ENCODE data around the gene NOL4L.

The NOL4L gene

DNA sequence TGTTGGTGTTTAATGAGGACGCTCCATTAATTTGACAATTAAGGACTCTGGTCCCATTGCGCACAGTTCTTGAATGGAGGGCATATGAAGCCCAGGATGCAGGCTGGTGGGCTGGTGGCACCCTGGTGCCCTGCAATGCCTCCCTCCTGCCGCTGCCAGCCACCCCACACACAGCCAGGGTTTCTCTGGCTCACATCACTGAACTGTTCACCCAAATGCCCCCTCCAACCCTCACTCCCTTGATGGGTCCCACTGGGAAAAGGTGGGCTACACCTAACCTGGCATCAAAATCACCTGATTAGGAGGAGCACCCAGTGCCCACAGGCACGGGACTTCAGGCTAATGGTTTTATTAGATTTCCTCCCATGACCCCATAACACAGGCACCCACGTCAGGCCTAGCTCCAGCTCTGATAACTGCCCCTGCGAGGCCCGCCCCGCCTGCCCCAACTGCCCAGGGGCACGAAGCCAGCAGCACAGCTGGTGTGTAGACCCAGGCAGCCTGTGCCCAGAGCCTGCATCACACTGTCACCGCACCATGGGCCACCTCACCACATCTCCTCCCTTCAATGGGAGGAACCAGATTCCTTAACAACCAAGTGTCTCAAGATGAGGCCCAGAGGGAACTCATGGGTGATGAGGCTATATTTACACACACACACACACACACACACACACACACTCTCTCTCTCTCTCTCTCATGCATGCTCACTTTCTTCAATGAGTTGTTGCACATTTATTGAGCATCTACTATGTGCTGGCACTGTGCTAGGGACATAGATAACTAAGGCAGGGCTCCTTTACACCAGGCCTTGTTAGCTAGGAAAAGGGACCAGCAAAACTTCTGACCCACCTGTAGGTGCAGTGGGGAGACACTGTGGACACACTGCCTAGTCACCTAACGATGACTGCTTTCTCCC is 107.3 kb downstream of the NOL4L start:
- Histone ChIP-seq H3K9ac (ENCODE audit: low read length) (no peak overlapping the region), H4K8ac (ENCODE audit: low read depth, low read length) (no peak overlapping the region), H3K4me2 (ENCODE audit: low read length) (no peak overlapping the region), H3K4ac (ENCODE audit: low read depth, low read length) (peak overlapping the region; percentile 81), H2BK5ac (ENCODE audit: low read depth, low read length, poor library complexity) (no peak overlapping the region), H3K4me1 (ENCODE audit: control insufficient read depth in 1 of 2, insufficient read depth in 2 of 2, low read length in 2 of 2) (peaks cover 50 to 54% of the 10 kb centered on the region in 2 experiments), H3K23ac (ENCODE audit: low read length) (no peak overlapping the region), H2BK12ac (ENCODE audit: low read length) (no peak overlapping the region), H3K14ac (ENCODE audit: low read length) (no peak overlapping the region), H3K79me2 (ENCODE audit: control insufficient read depth, insufficient read depth, low read length, poor library complexity) (peaks cover 59% of the 10 kb centered on the region), H3K27ac (ENCODE audit: low read depth, low read length) (no peak overlapping the region), H3K27me3 (ENCODE audit: insufficient read depth, low read length) (no peaks in the 10 kb centered on the region), H2AFZ (ENCODE audit: insufficient read depth, low read length, poor library complexity) (no peak overlapping the region), H3K4me3 (ENCODE audit: low read depth, low read length) (no peak overlapping the region), H2AK5ac (ENCODE audit: low read length) (no peak overlapping the region), H3K18ac (ENCODE audit: low read length) (no peak overlapping the region), H2BK120ac (ENCODE audit: insufficient read depth, low read length, poor library complexity) (no peak overlapping the region), H3K79me1 (ENCODE audit: low read length) (peaks cover 26% of the 10 kb centered on the region), H4K91ac (ENCODE audit: low read depth, low read length) (no peak overlapping the region), H4K12ac (ENCODE audit: low read depth, low read length) (no peak overlapping the region), H3K36me3 (ENCODE audit: control insufficient read depth in 1 of 2, insufficient read depth in 2 of 2, low read length in 2 of 2) (peaks cover 33 to 36% of the 10 kb centered on the region in 2 experiments), H3K9me3 (ENCODE audit: insufficient read depth, low read depth, low read length) (peaks cover 7% of the 10 kb centered on the region)
- no peak for DNase-seq
- no CpG with 5 or more reads among the region's 11 CpGs for WGBS (ENCODE audit: extremely low coverage, insufficient coverage, insufficient read length)

DNA sequence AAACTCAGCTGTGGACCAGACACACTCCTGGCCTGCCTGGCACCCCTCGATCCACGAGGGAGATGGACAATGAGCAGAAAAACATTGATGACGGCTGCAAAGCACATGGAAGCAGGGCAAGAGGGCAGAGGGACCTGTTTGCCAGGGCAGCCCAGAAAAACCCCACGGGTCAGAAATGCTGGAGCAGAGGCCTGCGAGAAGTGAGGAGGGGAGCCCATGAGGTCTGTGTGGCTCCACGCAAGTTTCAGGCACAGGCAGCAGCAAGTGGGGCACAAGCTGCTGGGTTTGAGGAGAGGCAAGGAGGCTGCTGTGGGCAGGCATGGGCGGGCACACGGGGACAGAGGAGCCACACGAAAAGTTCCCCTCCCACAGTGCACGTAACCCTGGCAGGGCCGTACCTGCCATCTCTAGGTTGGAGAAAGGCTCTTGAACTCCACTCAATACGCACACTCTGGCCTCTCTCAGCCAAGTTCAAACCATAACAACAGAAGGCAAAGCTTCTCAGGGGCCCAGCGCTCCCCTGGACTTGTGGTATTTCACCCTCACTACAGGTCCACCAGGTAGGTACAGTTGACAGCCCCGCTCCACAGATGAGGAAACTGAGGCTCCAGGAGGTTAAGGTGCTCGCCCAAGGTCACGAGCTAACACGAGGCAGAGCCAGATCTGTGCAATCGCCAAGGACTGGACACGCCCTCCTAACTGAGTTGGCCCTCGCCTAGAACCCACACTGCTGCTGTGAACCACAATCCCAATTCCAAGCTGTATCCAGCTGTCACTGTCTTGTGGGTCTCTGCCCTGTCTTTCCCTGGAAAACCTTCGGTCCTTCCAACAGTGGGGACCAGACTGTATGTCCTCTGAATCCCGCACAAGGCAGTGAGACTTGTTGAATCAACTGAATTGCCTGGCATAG is 108.2 kb downstream of the NOL4L start:
- H3K36me3 ChIP-seq (ENCODE audit: control insufficient read depth in 1 of 2, insufficient read depth in 2 of 2, low read length in 2 of 2) = peaks cover 42 to 45% of the 10 kb centered on the region in 2 experiments
- no peak overlapping the region for H3K4me3 ChIP-seq (ENCODE audit: low read depth, low read length)
- H2BK5ac ChIP-seq (ENCODE audit: low read depth, low read length, poor library complexity) = no peak overlapping the region
- H3K4me1 ChIP-seq (ENCODE audit: control insufficient read depth in 1 of 2, insufficient read depth in 2 of 2, low read length in 2 of 2) = peaks cover 50 to 54% of the 10 kb centered on the region in 2 experiments
- no peak overlapping the region for H3K23ac ChIP-seq (ENCODE audit: low read length)
- H3K79me2 ChIP-seq (ENCODE audit: control insufficient read depth, insufficient read depth, low read length, poor library complexity) = peaks cover 53% of the 10 kb centered on the region
- no CpG with 5 or more reads among the region's 22 CpGs for WGBS (ENCODE audit: extremely low coverage, insufficient coverage, insufficient read length)
- H2BK12ac ChIP-seq (ENCODE audit: low read length) = no peak overlapping the region
- H3K27me3 ChIP-seq (ENCODE audit: insufficient read depth, low read length) = no peaks in the 10 kb centered on the region
- peaks cover 7% of the 10 kb centered on the region for H3K9me3 ChIP-seq (ENCODE audit: insufficient read depth, low read depth, low read length)
- no peak overlapping the region for H3K27ac ChIP-seq (ENCODE audit: low read depth, low read length)
- no peak overlapping the region for H4K12ac ChIP-seq (ENCODE audit: low read depth, low read length)
- no peak overlapping the region for H2AFZ ChIP-seq (ENCODE audit: insufficient read depth, low read length, poor library complexity)
- no peak overlapping the region for H3K18ac ChIP-seq (ENCODE audit: low read length)
- H4K8ac ChIP-seq (ENCODE audit: low read depth, low read length) = no peak overlapping the region
- H2AK5ac ChIP-seq (ENCODE audit: low read length) = peak overlapping the region; percentile 25
- H3K79me1 ChIP-seq (ENCODE audit: low read length) = peaks cover 19% of the 10 kb centered on the region
- H4K91ac ChIP-seq (ENCODE audit: low read depth, low read length) = no peak overlapping the region
- peak overlapping the region; percentile 61 for H3K4ac ChIP-seq (ENCODE audit: low read depth, low read length)
- H3K4me2 ChIP-seq (ENCODE audit: low read length) = no peak overlapping the region
- H3K14ac ChIP-seq (ENCODE audit: low read length) = no peak overlapping the region
- no peak overlapping the region for H2BK120ac ChIP-seq (ENCODE audit: insufficient read depth, low read length, poor library complexity)
- DNase-seq = no peak
- H3K9ac ChIP-seq (ENCODE audit: low read length) = peak overlapping the region; percentile 8

DNA sequence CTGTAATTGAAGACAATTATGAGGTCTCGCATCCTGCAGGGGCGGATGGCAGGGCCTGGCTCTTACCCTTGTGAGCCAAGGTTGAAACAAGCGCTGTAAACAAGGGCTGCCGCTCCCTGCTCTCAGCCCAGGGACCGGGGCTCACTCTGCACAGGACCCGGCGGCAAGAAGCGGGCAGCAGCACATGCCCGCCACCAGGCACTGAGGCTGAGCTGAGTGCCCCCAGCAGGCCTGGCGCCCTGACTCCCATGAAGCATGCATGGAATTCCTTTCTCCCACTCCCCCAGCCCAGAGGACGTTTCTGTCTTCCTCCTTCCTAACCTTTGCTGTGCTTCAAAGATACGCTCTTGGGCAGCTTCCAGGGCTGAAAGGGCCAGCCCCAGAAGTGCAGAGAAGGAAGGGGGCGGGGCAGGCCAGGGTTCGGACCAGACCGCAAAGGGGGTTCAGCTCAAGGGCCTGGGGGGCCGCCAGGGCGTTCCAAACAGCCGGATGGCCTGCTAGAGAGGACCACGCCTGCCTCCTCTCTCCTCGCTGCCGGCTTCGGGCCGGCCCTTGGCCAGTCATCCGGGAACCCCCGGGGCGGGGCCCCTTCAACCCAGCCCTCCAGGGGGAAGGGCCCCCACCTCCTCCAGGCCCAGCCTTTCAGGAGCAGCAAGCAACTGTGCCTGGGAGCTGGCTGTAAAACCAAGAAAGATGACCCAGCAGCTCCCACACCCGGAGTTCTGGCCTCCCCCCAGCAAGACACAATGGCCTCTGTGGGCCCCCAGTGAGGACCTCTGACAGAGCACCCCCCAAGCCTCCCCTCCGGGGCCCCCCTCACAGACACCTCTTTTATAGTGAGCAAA is 109.9 kb downstream of the NOL4L start:
- no peaks in the 10 kb centered on the region for H3K27me3 ChIP-seq (ENCODE audit: insufficient read depth, low read length)
- peak overlapping the region; percentile 36 for H2BK5ac ChIP-seq (ENCODE audit: low read depth, low read length, poor library complexity)
- peak overlapping the region; percentile 7 for H2AK5ac ChIP-seq (ENCODE audit: low read length)
- no peak overlapping the region for H3K23ac ChIP-seq (ENCODE audit: low read length)
- H3K36me3 ChIP-seq (ENCODE audit: control insufficient read depth in 1 of 2, insufficient read depth in 2 of 2, low read length in 2 of 2) = peaks cover 38 to 50% of the 10 kb centered on the region in 2 experiments
- H3K4me1 ChIP-seq (ENCODE audit: control insufficient read depth in 1 of 2, insufficient read depth in 2 of 2, low read length in 2 of 2) = peaks cover 51 to 52% of the 10 kb centered on the region in 2 experiments
- H3K9me3 ChIP-seq (ENCODE audit: insufficient read depth, low read depth, low read length) = peaks cover 4% of the 10 kb centered on the region
- no peak overlapping the region for H3K4me3 ChIP-seq (ENCODE audit: low read depth, low read length)
- no peak overlapping the region for H2BK12ac ChIP-seq (ENCODE audit: low read length)
- H4K8ac ChIP-seq (ENCODE audit: low read depth, low read length) = peak overlapping the region; percentile 54
- WGBS (ENCODE audit: extremely low coverage, insufficient coverage, insufficient read length) = no CpG with 5 or more reads among the region's 28 CpGs
- peaks cover 17% of the 10 kb centered on the region for H3K79me1 ChIP-seq (ENCODE audit: low read length)
- peak overlapping the region; percentile 24 for H3K18ac ChIP-seq (ENCODE audit: low read length)
- peak overlapping the region; percentile 54 for H3K4me2 ChIP-seq (ENCODE audit: low read length)
- no peak for DNase-seq
- no peak overlapping the region for H2AFZ ChIP-seq (ENCODE audit: insufficient read depth, low read length, poor library complexity)
- peak overlapping the region; percentile 4 for H2BK120ac ChIP-seq (ENCODE audit: insufficient read depth, low read length, poor library complexity)
- peak overlapping the region; percentile 45 for H3K4ac ChIP-seq (ENCODE audit: low read depth, low read length)
- H3K9ac ChIP-seq (ENCODE audit: low read length) = no peak overlapping the region
- peak overlapping the region; percentile 20 for H3K14ac ChIP-seq (ENCODE audit: low read length)
- H4K91ac ChIP-seq (ENCODE audit: low read depth, low read length) = peak overlapping the region; percentile 67
- H3K79me2 ChIP-seq (ENCODE audit: control insufficient read depth, insufficient read depth, low read length, poor library complexity) = peaks cover 44% of the 10 kb centered on the region
- peak overlapping the region; percentile 82 for H3K27ac ChIP-seq (ENCODE audit: low read depth, low read length)
- H4K12ac ChIP-seq (ENCODE audit: low read depth, low read length) = peak overlapping the region; percentile 19

DNA sequence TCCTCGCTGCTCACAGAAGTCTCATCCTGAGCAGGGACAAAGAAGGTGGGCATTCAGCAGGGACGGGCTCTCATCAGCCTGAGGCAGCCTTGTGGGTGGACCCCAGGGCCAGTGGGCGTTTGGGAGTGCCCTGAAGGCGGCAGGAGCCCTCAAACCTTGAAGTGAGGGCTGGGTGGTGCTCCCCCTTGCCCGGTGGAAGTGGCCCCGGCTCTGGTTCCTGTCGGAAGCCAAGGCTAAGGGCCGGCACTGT is 110.5 kb downstream of the NOL4L start:
- peak overlapping the region; percentile 37 for H3K18ac ChIP-seq (ENCODE audit: low read length)
- H3K23ac ChIP-seq (ENCODE audit: low read length) = no peak overlapping the region
- H3K27me3 ChIP-seq (ENCODE audit: insufficient read depth, low read length) = no peaks in the 10 kb centered on the region
- peaks cover 41% of the 10 kb centered on the region for H3K79me2 ChIP-seq (ENCODE audit: control insufficient read depth, insufficient read depth, low read length, poor library complexity)
- no peak overlapping the region for H4K12ac ChIP-seq (ENCODE audit: low read depth, low read length)
- no peak overlapping the region for H2BK120ac ChIP-seq (ENCODE audit: insufficient read depth, low read length, poor library complexity)
- H3K9me3 ChIP-seq (ENCODE audit: insufficient read depth, low read depth, low read length) = peaks cover 4% of the 10 kb centered on the region
- H2AFZ ChIP-seq (ENCODE audit: insufficient read depth, low read length, poor library complexity) = no peak overlapping the region
- H4K91ac ChIP-seq (ENCODE audit: low read depth, low read length) = peak overlapping the region; percentile 67
- H2BK12ac ChIP-seq (ENCODE audit: low read length) = no peak overlapping the region
- DNase-seq = no peak
- no peak overlapping the region for H2BK5ac ChIP-seq (ENCODE audit: low read depth, low read length, poor library complexity)
- no CpG with 5 or more reads among the region's 8 CpGs for WGBS (ENCODE audit: extremely low coverage, insufficient coverage, insufficient read length)
- H3K79me1 ChIP-seq (ENCODE audit: low read length) = peaks cover 20% of the 10 kb centered on the region
- H3K4ac ChIP-seq (ENCODE audit: low read depth, low read length) = peak overlapping the region; percentile 11
- no peak overlapping the region for H3K14ac ChIP-seq (ENCODE audit: low read length)
- peaks cover 34 to 49% of the 10 kb centered on the region in 2 experiments for H3K36me3 ChIP-seq (ENCODE audit: control insufficient read depth in 1 of 2, insufficient read depth in 2 of 2, low read length in 2 of 2)
- peak overlapping the region; percentile 54 for H3K4me2 ChIP-seq (ENCODE audit: low read length)
- H2AK5ac ChIP-seq (ENCODE audit: low read length) = peak overlapping the region; percentile 25
- H3K9ac ChIP-seq (ENCODE audit: low read length) = no peak overlapping the region
- H3K4me3 ChIP-seq (ENCODE audit: low read depth, low read length) = no peak overlapping the region
- H4K8ac ChIP-seq (ENCODE audit: low read depth, low read length) = no peak overlapping the region
- H3K4me1 ChIP-seq (ENCODE audit: control insufficient read depth in 1 of 2, insufficient read depth in 2 of 2, low read length in 2 of 2) = peaks cover 53 to 54% of the 10 kb centered on the region in 2 experiments
- H3K27ac ChIP-seq (ENCODE audit: low read depth, low read length) = peak overlapping the region; percentile 82
